HG02610 (cell line): ENCODE data around the gene ITGA11.

Experiments
- ATAC-seq: cut with Tn5 transposase; IDR thresholded peaks from one replicate; pipeline ENCODE4 v1.9.1; 2021; ENCODE audit warnings: mild to moderate bottlenecking, moderate library complexity; ENCODE audit not compliant: unreplicated experiment

ITGA11 gene

DNA sequence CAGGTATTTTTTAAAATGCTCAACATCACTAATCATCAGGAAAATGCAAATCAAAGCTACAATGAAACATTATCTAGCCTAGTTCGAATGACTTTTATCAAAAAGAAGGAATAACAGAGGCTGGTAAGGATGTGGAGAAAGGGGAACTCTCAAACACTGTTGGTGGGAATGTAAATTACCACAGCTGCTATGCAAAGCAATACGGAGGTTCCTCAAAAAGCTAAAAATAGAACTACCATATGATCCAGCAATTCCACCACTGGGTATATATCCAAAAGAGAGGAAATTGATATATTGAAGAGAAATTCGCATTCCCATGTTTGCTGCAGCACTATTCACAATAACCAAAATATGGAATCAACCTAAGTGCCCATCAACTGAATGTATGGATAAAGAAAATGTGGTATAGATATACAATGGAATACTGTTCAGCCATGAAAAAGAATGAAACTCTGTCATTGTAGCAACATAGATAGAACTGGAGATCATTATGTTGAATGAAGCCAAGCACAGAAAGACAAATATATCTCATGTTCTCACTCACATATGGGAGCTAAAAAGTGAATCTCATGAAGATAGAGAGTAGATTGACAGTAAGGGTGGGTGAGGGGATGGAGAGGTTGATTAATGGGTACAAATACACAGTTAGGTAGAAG lies 182.8 kb downstream of the ITGA11 start:
- ATAC-seq = no peak
